HG03175 (cell line): ENCODE data around the gene NOD2.

ENCODE experiments used
- ATAC-seq: cut with Tn5 transposase; IDR thresholded peaks from one replicate; pipeline ENCODE4 v1.9.1; 2021; ENCODE audit warnings: mild to moderate bottlenecking, moderate library complexity; ENCODE audit not compliant: unreplicated experiment

NOD2 gene

DNA sequence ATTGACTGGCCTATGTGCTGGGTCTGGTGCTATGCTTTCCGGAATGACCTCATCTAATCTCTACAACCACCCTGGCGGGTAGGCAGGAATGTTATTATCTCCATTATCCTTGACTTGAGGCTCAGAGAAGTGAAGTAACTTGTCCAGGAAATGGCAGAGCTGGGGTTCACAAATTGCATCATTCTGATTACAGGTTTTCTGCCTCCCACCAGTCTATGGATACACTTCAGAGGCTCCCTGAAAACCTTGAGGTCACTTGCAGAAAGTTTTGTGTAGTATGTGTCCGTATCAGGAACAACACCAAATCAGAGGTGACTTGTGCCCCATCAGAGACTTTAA, 19.1 kb downstream of the NOD2 start:
- ATAC-seq: no peak

DNA sequence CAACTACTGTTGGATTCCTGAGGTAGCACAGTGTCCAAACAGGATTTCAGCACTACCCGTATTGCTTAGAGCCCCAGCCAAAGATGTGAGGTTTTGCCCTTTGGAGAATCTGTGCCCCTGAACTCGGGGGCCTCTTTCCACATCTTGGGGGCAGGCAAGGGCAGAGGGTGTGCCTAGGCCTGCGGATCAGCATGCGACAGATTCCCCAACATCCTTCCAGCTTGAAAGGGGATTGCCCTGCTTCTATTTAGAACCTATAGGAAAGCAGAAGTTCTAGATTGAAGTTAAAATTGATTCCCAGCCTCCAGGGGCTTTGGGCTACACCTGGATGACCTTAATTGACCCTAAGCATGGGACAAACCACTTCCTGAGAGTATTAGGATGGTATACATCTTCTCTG, 19.6 kb downstream of the NOD2 start:
- no peak for ATAC-seq

DNA sequence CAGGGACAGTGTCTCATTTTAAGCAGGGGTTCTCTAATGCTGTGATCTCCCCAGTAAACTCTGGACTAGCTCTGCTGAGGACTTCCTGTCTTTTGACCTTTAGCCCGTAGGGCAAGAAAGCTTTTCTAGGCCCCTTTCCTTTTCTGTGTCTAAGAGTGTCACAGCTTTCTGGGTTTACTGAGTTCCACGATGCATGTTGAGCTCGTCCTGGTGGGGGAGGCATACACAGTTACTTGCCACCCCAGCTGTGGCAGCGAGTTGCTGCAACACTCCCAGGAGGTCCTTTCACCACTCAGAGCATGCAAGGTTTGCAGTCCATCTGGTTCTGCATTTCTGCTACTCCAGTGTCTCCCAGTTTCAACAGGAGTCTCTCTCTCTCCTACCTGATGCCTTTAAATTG, 23.7 kb downstream of the NOD2 start:
- no peak for ATAC-seq

DNA sequence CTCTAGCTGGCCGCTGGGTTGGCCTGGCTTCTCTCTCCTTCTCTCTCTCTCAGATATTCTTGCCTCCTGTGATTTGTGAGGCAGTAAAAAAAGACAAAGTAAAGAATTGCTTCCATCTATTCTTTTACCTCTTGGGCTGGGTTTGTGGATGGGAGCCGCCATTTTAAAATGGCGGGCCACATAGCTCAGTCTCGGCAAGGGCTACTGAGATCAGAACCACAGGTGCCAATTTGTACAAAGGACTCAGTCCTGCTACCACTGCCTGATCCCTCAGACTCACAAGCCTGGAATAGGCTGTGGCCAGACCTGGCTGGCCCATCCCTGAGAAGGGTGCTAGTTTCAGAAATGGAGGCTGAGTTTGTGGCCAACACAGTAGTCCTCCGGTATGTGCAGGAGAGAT, 24.1 kb downstream of the NOD2 start:
- ATAC-seq: no peak

DNA sequence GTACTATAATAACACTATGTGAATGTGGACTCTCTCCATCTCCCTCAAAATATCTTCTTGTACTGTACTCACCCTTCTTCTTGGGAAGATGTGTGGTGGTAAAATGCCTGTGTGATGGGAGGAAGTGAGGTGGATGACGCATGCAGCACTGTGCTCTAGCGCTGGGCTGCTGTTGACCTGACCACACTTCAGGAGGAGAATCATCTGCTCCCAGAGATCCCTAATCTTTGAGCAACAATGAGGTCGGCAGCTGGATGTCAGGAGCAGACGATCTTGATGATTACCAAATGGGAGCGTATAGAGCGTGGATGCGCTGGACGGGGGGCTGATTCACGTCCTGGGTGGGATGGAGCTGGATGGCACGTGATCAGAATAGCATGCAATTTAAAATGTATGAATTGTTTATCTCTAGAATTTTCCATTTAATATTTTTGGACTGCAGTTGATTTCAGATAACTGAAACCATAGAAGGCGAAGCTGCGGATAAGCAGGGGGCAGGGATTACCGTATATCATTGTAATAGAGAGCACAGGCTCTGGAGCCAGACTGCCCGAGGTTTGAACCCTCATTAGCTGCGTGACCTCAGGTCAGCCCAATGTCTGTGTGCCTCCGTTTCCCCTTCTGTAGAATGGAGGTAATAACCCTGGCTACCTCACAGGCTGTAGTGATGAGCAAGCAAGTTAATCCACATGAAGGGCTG, 24.8 kb downstream of the NOD2 start:
- no peak for ATAC-seq

DNA sequence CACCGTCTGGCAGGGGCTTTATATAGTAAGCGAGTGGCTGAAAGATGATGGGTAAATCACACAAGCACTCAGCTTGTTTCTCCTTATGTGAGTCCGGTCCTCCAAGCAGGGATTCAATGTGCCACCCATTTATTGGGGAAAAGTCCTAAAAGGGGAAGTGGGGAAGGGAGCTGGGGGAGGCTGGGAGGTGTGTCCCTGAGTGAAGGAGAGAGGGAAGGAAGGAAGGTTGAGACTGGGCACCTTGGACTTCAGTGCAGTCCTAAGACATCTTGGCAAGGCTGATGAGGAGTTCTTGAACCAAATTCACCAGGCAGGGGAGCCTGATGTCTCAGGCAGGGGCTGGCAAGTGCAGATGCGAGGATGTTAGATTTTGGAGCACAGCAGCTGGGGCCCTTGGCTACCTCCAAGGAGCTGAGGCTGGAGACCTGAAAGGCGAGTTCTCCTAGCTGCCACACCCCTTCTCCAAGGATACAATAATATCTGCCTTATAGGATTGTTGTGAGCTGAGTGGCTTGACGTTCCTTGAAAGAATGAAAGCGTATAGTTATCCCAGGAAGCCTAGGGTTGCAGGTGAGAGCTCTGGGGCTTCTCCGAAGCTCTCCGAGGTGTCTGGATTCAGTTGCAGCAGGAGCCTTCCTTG, 25.5 kb downstream of the NOD2 start:
- ATAC-seq: no peak

DNA sequence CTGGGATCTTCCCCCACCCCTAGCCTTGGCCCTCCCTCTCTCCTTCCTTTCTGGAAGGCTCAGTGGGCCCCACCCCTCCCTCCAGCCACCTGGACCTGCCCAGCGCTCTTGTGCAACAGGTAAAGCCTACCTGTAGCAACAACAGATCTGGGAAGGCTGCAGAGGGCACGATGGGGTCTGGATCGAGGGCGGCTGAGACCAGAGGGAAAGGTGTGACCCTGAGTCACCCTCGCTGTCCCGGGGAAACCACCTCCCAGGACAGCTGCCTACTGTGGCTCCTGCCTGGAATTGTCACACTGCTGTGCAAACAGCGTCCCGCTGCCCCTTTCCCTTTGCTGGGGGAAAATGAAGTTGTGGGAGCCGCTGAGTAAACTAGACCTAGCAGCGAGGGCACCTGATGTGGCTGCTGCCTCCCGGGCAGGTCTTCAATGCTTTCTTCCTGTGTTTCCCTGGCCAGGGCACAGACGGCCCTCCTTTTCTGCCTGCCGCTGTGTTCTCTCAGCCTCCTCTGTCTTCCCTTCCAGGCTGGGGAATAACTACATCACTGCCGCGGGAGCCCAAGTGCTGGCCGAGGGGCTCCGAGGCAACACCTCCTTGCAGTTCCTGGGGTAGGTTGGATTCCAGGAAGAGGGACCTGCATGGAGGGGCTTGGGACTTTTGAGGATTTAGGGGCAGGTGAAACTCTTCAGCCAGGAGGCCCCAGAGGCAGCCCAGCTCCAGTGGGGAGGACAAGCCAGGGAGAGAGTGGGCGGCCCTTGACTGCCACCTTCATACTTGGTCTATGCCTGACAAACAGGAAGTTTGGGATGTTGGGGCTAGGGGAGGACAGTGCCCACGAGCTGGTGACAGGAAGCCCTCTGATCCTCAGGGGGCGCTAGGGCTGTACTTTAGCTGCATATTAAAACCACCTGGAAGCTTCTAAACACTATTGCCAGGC, 26.3 kb downstream of the NOD2 start:
- no peak for ATAC-seq

DNA sequence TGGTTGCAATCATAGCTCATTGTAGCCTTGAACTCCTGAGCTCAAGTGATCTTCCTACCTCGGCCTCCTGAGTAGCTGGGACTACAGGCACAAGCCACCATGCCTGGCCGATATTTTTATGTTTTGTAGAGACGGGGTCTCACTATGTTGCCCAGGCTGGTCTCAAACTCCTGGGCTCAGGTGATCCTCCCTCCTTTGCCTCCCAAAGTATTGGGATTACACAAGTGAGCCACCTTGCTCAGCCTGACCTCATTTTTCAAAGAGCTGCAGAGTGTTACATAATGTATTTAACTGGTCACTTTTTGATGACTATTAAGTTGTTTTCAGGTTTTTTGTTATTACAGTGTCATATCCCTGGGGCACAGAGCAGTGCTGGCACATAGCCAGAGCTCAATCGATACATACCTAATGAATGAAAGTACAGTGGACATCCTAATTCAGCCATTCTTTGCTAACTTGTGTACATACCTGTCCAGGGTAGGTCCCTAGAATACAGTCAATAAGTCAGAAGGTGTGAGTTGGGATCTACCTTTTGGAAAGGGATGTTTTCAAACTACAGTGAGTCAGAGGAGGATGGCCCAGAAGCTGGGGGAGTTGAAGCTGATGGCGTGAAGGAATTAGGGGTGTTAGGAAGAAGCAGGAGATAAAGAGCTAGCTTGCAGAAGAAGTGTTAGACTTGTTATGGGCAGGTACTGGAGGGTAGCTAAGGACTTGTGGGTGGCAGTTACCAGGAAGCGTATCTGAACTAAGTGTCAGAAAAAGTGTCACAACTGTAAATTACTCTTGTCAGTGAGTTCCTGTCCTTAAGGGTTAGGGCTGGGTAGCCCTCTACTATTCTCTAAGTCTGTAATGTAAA, 28.4 kb downstream of the NOD2 start:
- ATAC-seq: no peak

DNA sequence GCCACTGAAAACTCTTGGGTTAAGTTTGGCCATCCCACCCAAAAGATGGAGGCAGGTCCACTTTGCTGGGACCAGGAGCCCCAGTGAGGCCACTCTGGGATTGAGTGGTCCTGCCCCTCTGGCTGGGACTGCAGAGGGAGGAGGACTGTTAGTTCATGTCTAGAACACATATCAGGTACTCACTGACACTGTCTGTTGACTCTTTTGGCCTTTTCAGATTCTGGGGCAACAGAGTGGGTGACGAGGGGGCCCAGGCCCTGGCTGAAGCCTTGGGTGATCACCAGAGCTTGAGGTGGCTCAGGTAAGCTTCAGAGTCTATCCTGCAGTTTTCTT, 29.0 kb downstream of the NOD2 start:
- ATAC-seq: no peak

DNA sequence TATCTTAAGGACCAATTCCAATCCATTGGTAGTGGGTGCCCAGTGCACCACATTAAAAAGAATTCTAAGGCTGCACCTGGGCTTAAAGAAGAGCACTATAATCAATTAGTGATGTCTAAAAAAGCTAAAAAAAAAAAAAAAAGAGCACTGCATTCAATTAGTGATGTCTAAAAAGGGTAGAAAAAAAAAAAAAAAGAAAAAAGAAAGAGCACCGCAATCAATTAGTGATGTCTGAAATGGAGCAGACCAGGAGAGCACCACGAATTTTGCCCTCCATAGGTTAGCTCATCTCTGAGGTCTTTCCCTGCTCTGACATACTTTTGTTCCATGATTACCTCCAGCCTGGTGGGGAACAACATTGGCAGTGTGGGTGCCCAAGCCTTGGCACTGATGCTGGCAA, 29.6 kb downstream of the NOD2 start:
- ATAC-seq: no peak

DNA sequence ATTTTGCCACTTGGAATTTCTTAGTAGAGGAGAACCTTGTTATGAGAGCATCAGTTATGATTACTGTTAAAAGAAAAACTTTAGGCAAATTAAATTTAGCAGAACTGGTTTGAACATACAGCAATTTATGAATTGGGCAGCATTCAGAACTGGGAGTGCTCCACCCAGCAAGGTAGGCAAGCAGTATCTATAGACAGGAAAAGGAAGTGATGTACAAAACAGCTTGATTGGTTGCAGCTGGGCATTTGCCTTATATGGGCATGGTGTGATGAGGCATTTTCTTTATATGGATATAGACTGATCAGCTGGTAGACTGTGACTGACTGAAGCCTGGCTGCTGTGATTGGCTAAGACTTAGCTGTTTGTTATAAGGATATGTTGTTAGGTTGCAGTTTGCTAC, 30.9 kb downstream of the NOD2 start:
- ATAC-seq: no peak

DNA sequence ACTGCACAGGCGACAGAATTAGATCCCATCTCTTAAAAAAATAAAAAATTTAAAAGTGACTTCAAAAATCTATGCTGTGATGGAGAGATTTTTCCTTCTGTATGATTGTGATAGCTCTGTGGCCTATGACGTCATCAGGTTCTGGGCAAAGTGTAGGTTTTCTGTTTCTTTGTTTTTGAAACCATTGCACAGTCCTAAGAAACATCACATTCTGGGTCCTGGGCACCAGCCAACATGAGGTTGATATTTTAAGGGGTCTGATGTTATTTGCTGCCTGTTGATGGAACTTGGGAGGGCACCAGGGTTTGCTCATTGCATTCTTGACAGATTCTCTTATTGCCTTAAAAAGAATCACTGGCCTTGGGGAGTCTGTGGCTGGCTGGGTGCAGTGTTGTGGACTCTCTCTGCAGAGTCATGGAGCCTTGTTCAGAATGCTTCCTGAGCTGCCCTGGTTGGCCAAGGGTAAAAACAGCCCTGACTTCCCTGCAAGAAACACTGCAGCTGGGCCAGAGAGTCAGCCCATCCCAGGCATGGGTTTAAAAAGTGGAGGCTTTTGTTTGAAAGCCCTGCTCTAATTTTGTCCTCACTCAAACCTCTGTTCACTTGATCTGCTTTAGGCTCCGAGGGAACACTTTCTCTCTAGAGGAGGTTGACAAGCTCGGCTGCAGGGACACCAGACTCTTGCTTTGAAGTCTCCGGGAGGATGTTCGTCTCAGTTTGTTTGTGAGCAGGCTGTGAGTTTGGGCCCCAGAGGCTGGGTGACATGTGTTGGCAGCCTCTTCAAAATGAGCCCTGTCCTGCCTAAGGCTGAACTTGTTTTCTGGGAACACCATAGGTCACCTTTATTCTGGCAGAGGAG, 38.0 kb downstream of the NOD2 start:
- ATAC-seq: no peak

DNA sequence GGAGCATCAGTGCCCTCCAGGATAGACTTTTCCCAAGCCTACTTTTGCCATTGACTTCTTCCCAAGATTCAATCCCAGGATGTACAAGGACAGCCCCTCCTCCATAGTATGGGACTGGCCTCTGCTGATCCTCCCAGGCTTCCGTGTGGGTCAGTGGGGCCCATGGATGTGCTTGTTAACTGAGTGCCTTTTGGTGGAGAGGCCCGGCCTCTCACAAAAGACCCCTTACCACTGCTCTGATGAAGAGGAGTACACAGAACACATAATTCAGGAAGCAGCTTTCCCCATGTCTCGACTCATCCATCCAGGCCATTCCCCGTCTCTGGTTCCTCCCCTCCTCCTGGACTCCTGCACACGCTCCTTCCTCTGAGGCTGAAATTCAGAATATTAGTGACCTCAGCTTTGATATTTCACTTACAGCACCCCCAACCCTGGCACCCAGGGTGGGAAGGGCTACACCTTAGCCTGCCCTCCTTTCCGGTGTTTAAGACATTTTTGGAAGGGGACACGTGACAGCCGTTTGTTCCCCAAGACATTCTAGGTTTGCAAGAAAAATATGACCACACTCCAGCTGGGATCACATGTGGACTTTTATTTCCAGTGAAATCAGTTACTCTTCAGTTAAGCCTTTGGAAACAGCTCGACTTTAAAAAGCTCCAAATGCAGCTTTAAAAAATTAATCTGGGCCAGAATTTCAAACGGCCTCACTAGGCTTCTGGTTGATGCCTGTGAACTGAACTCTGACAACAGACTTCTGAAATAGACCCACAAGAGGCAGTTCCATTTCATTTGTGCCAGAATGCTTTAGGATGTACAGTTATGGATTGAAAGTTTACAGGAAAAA, 38.8 kb downstream of the NOD2 start:
- no peak for ATAC-seq

DNA sequence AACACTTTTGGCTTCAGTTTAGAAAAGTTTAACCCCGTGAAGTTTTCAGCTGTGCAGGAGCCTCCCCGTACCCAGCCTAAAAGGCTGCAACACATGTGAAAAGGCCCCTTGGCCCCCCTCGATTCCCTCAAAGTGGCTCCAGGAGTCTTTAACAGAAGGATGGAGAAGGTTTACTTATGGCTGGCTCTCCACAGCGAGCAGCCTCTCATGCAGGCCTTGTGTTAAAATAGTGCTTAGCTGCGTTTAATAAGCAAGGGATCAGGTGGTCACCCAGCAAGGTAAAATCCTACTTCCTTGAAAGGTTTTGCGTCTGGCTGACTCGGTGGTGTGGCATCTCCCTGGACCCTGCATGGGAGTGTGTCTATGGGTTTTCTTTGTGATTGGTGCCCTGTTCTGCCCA, 40.1 kb downstream of the NOD2 start:
- ATAC-seq: no peak

DNA sequence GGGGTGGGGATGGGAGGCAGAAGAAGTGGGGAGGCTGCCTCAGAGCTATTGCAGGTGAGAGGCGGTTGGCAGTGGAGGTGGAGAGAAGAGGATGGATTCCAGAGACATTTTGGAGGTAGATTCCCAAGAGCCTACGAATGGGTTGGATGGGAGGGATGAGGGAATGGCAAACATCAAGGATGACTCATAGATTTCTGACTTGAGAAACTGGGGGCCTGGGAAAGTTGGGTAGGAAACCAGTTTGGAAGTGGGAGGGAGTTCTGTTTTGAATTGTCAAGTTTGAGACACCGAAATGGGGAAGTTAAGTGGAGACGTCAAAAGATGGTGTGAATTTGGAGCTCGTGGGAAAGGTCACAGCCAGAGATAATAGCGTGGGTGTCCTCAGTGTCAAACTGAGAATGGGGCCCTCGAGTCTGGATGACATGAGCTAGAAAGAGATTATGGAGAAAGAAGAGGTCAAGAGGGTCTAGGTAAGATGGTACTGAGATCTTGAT, 42.3 kb downstream of the NOD2 start:
- ATAC-seq: peak; percentile 45

DNA sequence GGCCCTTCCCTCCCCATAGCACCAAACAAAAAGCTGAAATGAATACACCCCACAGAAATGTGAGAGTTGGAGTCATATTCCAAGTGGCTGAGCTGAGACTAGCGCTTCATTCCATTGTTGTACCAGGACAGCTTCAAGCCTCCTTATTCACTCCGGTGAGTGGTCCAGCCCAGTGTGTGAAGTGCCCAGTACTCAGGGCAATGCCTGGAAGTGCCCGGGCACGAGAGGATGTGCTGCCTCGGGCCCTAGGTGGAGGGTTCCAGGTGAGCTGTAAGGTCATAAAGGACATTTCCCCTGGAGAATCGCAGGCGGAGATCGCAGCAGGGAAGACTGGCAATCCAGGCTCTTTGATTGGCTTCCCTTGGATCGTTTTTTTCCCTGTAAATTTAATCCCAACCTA, 43.0 kb downstream of the NOD2 start:
- no peak for ATAC-seq

DNA sequence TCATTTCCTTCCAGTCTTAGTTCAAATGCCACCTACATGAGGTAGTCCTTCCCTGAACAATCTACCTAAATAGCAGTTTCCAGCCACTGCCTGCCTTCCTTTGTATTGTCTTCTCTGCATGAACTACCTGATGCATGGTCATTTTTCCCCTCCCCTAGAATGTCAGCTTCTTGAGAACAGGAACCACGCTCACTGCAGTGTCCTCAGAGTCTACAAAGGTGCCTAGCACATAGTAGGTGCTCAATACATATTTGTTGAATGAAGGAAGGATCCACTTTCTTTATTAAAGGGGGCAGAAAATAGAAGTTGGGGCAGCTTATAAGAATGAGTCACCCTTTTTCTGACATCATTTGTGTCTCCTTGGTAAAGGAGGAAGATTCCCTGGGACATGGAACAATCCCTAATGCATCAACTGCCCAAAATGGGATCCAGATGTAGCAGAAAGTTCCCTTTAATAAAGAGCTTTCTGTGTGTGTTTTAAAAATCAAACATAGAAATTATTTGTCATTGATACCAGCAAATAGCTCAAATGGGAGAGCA, 44.1 kb downstream of the NOD2 start:
- ATAC-seq: no peak

DNA sequence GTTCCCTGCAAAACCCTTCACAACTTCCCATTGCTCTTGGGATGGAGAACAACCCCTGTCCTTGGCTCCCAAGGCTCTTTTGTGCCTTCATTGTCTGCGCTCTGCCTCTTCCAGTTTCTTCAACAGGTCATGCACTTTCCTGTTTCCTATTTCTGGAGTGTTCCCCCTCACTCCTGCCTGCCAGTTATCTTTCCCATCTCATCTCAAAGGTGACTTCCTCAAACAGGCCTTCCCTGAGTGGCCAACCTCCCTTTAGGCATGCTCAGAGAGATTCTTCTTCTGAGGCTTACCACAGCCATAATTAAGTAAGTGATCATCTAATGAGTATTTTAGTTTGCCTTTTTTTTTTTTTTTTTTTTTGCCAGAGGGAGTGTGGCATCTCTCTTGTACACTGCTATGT, 45.6 kb downstream of the NOD2 start:
- ATAC-seq: no peak

DNA sequence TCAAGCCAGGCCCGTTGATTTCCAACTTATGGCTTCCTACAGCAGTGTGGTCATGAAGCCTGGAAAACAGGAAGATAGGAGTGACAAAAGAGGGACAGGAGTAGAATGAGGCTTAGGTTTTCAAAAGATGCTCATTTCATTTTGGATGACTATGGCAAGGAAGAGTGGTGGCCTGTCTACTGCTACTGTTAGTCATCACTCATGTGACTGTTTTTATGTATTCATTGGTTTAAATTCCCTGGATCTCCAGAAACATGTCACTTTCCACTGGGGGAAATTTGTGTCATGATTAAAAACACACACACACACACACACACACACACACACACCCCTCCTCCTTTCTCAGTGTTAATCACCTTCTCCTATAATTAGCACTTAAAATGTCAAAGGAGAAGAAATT, 47.3 kb downstream of the NOD2 start:
- no peak for ATAC-seq
